Upper lobe of right lung (tissue), 1 donor: ENCODE measurements around the gene MAX. TPM values are rescaled to one million over a fixed set of nuclear protein-coding genes. Genes with fewer than 3 reads are reported as not detected.

Experiments
- ATAC-seq: fragments of 200-7000 bp; cut with Tn5 transposase; one replicate; pipeline ENCODE4 v1.9.1; 2020; ENCODE audit warnings: mild to moderate bottlenecking, moderate library complexity
- DNase-seq: peaks from one replicate; pipeline ENCODE4 v3.0.0-alpha.2; 2020
- H3K27ac ChIP-seq: fragments of 200-600 bp; one replicate; pipeline ENCODE4 v1.8.0; 2022
- H3K27me3 ChIP-seq: fragments of 200-600 bp; one replicate; pipeline ENCODE4 v1.8.0; 2022; ENCODE audit warnings: mild to moderate bottlenecking
- H3K36me3 ChIP-seq: fragments of 200-600 bp; one replicate; pipeline ENCODE4 v1.8.0; 2022
- H3K4me1 ChIP-seq: fragments of 200-600 bp; one replicate; pipeline ENCODE4 v1.8.0; 2022
- H3K4me3 ChIP-seq: fragments of 200-600 bp; one replicate; pipeline ENCODE4 v1.8.0; 2022; ENCODE audit warnings: mild to moderate bottlenecking
- H3K9me3 ChIP-seq: fragments of 200-600 bp; one replicate; pipeline ENCODE4 v1.8.0; 2022
- CTCF ChIP-seq: fragments of 200-600 bp; IDR thresholded peaks from one replicate; pipeline ENCODE4 v1.8.0; 2022; ENCODE audit warnings: antibody characterized with exemption
- intact Hi-C: fragments of 100-400 bp; cut with DNase I; formaldehyde crosslinking; loops from one replicate; pipeline ENCODE4 v1.11.0; 2022
- total RNA-seq: library from RNA; stranded (reverse); fragmentation: NEBNext Ultra II Directional; extraction: Animal tissue kit (Norgen Biotek cat#: 25700); gene quantifications from one replicate; pipeline ENCODE4 v1.2.1, GENCODE V29; 2021
- donor health status: DM: no; HTN: yes; CAD: no; lungs with severe emphysema.

Gene MAX
- total RNA-seq, 1 donor from 2014 or later, result 102 TPM

- no peak for DNase-seq
- no peak overlapping the region for H3K4me3 ChIP-seq
- H3K27me3 ChIP-seq, result no peaks in the 10 kb centered on the region
- peaks cover 23% of the 10 kb centered on the region for H3K4me1 ChIP-seq
- intact Hi-C loops, result no loop called here
- ATAC-seq, result peak; percentile 61
- peaks cover 60% of the 10 kb centered on the region for H3K36me3 ChIP-seq
- H3K9me3 ChIP-seq, result no peaks in the 10 kb centered on the region
- H3K27ac ChIP-seq, result peak overlapping the region; percentile 55
- TF ChIP-seq CTCF, result no peak
These were observed 27.7 kb downstream of the MAX start for GRCh38 chr14:65074449-65075150.

- peaks cover 68% of the 10 kb centered on the region for H3K36me3 ChIP-seq
- no peak overlapping the region for H3K4me3 ChIP-seq
- intact Hi-C loops, result no loop called here
- DNase-seq, result no peak
- ATAC-seq, result no peak
- H3K27ac ChIP-seq, result no peak overlapping the region
- no peaks in the 10 kb centered on the region for H3K9me3 ChIP-seq
- H3K27me3 ChIP-seq, result no peaks in the 10 kb centered on the region
- TF ChIP-seq CTCF, result no peak
- H3K4me1 ChIP-seq, result peaks cover 19% of the 10 kb centered on the region
These were observed 28.6 kb downstream of the MAX start for GRCh38 chr14:65073605-65074201.

- Histone ChIP-seq H3K27me3 (no peaks in the 10 kb centered on the region), H3K4me3 (no peak overlapping the region), H3K27ac (no peak overlapping the region), H3K9me3 (no peaks in the 10 kb centered on the region), H3K36me3 (peaks cover 63% of the 10 kb centered on the region), H3K4me1 (peaks cover 19% of the 10 kb centered on the region)
- no peak for TF ChIP-seq CTCF
- DNase-seq (no peak), ATAC-seq (no peak)
- intact Hi-C loops, result no loop called here
These were observed 29.4 kb downstream of the MAX start for GRCh38 chr14:65072937-65073336.

DNA sequence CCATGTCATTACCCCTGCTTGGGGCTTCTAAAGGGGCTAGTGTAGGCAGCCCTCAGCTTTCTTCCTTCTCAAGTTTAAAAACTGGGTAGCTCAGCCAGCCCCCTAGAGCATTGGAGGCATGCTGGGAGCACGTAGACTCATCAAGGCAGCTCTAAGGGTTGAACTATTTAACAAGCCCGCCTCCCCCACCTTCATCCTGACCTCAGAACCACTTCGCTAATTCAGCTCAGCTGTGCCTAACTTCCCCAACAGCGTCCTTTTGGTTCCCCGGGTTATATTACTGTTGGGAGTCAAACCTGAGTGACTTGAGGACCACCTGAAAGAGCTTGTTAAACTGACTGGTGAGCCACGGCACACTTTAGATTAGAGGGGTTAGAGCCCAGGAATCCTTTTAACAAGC, 30.1 kb downstream of the MAX start:
- Histone ChIP-seq H3K27ac (no peak overlapping the region), H3K27me3 (no peaks in the 10 kb centered on the region), H3K4me1 (peaks cover 19% of the 10 kb centered on the region), H3K4me3 (no peak overlapping the region), H3K9me3 (no peaks in the 10 kb centered on the region), H3K36me3 (peaks cover 56% of the 10 kb centered on the region)
- intact Hi-C loops, result no loop called here
- DNase-seq (no peak), ATAC-seq (no peak)
- no peak for TF ChIP-seq CTCF

GRCh38 chr14:65071544-65071943, 30.8 kb downstream of the MAX start:
- Histone ChIP-seq H3K4me3 (no peak overlapping the region), H3K27ac (no peak overlapping the region), H3K9me3 (no peaks in the 10 kb centered on the region), H3K4me1 (peaks cover 19% of the 10 kb centered on the region), H3K36me3 (peaks cover 49% of the 10 kb centered on the region), H3K27me3 (no peaks in the 10 kb centered on the region)
- TF ChIP-seq CTCF, result no peak
- no peak for ATAC-seq
- intact Hi-C loops, result no loop called here
- DNase-seq, result no peak
